ENCODE data around the gene PTPA. TPM values are rescaled to one million over a fixed set of nuclear protein-coding genes. Genes with fewer than 3 reads are reported as not detected.
A peak's percentile ranks its signal among the peaks of the same experiment; 100 is the strongest.
"Not testable (repeated sequence)": the region's sequence is repeated elsewhere in the genome, so short reads cannot be mapped to it uniquely, and the experiment has no call there.

The PTPA gene
- total RNA-seq, 1 donor from 2014 or later = 126 TPM

- DNase-seq (ENCODE audit: low spot score) = no peak
These were observed 66.2 kb downstream of the PTPA start for GRCh38 chr9:129177443-129177790.

GRCh38 chr9:129177791-129178567, 66.8 kb downstream of the PTPA start, which contains the start of gene IER5L:
Gene IER5L (minus strand): TSS chr9:129178261. CDS start chr9:129178052, 209 bp downstream.
- DNase-seq (ENCODE audit: low spot score) = peak; percentile 97

- DNase-seq (ENCODE audit: low spot score) = no peak
These were observed 67.6 kb downstream of the PTPA start for GRCh38 chr9:129178568-129179382.

GRCh38 chr9:129181246-129181645, 70.0 kb downstream of the PTPA start:
- DNase-seq (ENCODE audit: low spot score) = no peak

GRCh38 chr9:129182122-129182521, 70.9 kb downstream of the PTPA start:
- DNase-seq (ENCODE audit: low spot score) = peak; percentile 74

- DNase-seq (ENCODE audit: low spot score) = peak; percentile 47
These were observed 71.6 kb downstream of the PTPA start for GRCh38 chr9:129182625-129183494.

- DNase-seq (ENCODE audit: low spot score) = peak; percentile 68
These were observed 72.4 kb downstream of the PTPA start for GRCh38 chr9:129183495-129184218.

GRCh38 chr9:129184219-129184524, 73.0 kb downstream of the PTPA start:
- no peak for DNase-seq (ENCODE audit: low spot score)

GRCh38 chr9:129184596-129185122, 73.4 kb downstream of the PTPA start:
- DNase-seq (ENCODE audit: low spot score) = no peak

- DNase-seq (ENCODE audit: low spot score) = no peak
These were observed 74.2 kb downstream of the PTPA start for GRCh38 chr9:129185402-129185801.

GRCh38 chr9:129185991-129186390, 74.8 kb downstream of the PTPA start:
- no peak for DNase-seq (ENCODE audit: low spot score)

GRCh38 chr9:129187042-129187441, 75.8 kb downstream of the PTPA start:
- no peak for DNase-seq (ENCODE audit: low spot score)

GRCh38 chr9:129189971-129190370, 78.8 kb downstream of the PTPA start:
- DNase-seq (ENCODE audit: low spot score) = not testable (repeated sequence)

GRCh38 chr9:129191234-129191633, 80.0 kb downstream of the PTPA start:
- no peak for DNase-seq (ENCODE audit: low spot score)

GRCh38 chr9:129193655-129194054, 82.4 kb downstream of the PTPA start:
- no peak for DNase-seq (ENCODE audit: low spot score)

GRCh38 chr9:129194221-129194620, 83.0 kb downstream of the PTPA start:
- no peak for DNase-seq (ENCODE audit: low spot score)

- DNase-seq (ENCODE audit: low spot score) = no peak
These were observed 84.4 kb downstream of the PTPA start for GRCh38 chr9:129195606-129196005.

GRCh38 chr9:129197045-129197444, 85.8 kb downstream of the PTPA start:
- DNase-seq (ENCODE audit: low spot score) = not testable (repeated sequence)

GRCh38 chr9:129197978-129198318, 86.7 kb downstream of the PTPA start:
- no peak for DNase-seq (ENCODE audit: low spot score)
